Activated CD8-positive, alpha-beta memory T cell treated with anti-CD3 and anti-CD28 coated beads, Interleukin-2, amount 50 U/mL, for 1 hour (primary cell): ENCODE measurements around the gene CENPQ.

Experiments
- DNase-seq: peaks from one replicate; pipeline ENCODE4 v3.0.0-alpha.2; 2020; ENCODE audit errors: extremely low read depth

CENPQ gene

GRCh38 chr6:49504666-49505065 is 41.5 kb downstream of the CENPQ start:
- no peak for DNase-seq

GRCh38 chr6:49506569-49507111 is 43.5 kb downstream of the CENPQ start:
- no peak for DNase-seq

DNA sequence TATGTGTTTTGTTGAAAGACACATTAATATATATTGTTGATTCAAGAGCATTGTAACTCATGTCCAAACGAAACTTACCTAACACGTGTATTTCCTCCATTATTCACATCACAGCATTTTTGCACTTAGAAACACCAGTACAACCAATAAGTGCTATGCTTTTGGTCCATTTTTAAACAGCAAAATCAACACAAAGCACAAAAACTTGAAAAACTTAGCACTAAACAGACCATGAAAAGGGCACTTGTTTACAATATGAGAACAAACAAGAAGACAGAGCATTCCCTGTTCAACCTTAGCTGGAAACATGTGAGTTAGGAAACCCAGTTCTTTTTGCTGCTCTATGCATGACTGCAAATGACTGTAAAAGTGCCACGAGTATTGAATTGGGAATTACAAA is 46.2 kb downstream of the CENPQ start:
- DNase-seq: no peak

DNA sequence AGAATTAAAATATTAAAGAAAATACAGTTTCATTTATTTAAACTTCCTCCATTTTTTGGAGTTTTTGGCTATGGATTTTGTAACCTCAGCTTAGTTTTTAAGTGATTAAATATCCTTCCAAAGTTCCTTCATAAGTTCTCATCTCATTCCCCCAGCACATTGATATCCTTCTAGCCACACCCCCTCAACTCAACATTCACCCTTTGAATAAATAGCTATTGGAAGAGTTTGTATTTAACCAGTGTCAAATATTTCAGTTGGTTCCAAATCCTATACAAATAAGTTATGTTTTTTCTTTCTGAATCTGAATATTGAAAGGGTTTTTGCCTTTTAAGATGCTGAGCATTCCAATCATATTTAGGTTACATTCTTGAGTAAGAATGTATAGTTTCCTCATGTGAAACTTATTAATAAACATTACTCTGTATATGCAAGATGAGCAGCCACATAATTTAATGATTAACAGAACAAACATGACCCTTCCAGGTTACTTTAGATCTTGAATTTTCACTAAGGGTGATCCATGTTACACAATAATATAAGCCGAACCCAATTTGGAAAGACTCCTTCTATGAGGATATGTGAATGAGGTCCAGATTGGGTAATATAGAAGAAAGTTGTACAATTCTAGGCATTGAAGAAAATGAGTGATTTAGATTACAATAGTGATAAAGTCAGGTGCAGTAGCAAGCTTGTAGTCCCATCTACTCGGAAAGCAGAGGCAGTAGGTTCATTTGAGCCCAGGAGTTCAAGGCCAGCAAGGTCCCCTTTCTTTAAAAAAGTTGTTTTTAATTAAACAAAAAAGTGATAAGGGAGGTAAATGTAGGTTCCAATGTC is 50.2 kb downstream of the CENPQ start:
- DNase-seq: no peak

DNA sequence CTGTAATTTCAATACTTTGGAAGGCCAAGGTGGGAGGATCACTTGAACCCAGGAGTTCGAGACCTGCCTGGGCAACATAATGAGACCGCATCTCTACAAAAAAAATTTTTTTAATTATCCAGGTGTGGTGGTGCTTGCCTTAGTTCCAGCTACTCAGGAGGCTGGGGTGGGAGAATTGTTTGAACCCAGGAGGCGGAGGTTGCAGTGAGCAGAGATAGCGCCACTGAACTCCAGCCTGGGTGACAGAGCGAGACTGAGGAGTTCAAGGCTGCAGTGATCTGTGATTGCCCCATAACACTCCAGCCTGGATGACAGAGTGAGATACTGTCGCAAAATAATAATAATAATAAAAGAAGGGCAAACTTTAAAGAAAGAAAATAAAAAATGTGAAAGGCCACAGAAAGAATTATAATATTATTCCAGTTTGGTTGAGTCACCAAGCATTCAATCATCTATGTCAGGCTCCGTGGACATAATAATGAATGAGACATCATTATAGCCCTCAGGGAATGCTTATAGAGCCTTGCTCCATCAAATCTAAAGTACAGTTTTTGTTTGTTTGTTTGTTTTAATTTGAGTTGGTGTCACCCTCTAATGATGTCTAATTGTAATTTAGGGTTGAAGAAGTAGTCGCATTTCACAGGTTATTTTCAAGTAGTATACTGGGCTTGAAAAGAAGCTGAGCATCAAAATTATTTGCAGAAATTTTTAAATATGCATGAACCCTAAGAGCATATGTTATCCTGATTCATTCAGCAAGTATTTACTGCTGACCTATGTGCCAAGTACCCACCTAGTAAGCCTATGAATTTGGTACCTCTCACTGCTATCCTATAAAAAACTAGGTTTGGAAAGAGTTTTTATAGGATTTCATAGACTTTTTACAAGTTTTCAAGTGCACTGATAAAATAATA is 51.7 kb downstream of the CENPQ start:
- DNase-seq: no peak

- DNase-seq: no peak
Observed at GRCh38 chr6:49515485-49516146, 52.4 kb downstream of the CENPQ start.

DNA sequence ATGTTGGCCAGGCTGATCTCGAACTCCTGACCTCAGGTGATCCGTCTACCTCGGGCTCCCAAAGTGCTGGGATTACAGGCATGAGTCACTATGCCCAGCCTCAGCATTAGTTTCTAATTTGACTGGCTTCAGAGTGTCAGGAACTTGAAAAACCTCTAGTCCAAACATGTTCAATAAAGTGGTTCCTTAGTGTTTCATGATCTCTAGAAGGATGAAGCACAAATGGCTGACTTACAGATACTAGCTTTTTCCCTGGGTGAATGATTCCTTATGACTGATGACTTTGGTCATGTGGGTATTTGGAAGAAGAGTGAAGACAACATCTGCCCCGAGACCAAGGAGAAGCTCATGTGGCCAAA is 53.0 kb downstream of the CENPQ start:
- DNase-seq: no peak

- no peak for DNase-seq
Observed at GRCh38 chr6:49517919-49518318, 54.7 kb downstream of the CENPQ start.

DNA sequence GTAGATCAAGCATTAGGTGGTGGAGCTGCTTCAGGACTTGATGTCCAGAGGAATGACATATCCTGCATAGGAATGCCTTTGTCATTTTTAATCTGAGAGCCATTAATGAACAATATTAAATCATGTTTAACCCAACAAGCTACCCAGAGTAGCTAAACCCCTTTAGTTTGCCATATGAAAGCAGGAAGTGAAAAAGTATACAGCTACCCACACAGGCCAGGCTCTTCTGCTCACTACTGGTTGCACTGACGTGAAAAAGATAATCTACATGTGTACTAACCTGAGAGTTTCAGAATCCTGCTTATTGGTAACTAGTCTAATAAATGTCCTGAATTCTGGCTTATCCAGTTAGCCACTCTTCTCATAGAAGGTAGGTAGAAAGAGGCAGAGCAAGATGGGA is 56.5 kb downstream of the CENPQ start:
- no peak for DNase-seq

DNA sequence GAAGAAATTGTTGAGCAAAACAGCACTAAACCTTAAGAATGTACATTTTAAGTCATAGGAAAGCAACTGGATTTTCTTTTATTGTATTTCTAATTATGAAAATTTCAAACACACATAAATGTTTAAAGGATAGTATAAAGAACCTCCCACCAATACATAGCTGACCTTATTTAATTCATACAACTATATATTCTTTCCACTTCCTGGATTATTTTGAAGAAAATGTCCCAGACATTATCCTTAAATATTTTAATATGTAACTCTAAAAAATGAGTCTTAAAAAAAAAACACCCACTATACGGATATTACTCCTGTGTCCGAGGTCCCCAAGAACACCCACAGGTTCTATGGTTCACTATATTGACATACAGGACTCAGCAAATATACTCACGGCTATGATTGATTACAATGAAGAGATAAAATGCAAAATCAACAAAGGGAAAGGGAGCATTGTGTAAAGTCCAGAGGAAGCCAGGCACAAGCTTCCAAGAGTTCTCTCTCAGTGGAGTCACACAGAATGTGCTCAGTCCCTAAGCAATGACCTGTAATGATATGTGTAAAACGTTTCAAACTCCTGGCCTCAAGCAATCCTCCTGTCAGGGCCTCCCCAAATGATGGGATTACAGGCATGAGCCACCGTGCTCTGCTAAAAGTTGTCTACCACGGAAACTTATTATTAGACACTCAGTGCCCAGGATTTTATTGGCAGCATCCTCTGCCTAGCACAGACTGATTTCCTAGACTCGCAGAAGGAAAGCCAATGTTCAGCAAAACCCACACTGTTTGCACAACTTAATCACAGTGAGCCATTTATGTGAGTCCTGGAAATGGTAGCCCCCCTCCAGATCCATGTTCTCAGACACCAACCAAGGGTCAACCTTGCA is 59.8 kb downstream of the CENPQ start:
- DNase-seq: no peak

- DNase-seq: no peak
Observed at GRCh38 chr6:49523901-49524300, 60.7 kb downstream of the CENPQ start.

GRCh38 chr6:49524541-49524940 is 61.4 kb downstream of the CENPQ start:
- no peak for DNase-seq

DNA sequence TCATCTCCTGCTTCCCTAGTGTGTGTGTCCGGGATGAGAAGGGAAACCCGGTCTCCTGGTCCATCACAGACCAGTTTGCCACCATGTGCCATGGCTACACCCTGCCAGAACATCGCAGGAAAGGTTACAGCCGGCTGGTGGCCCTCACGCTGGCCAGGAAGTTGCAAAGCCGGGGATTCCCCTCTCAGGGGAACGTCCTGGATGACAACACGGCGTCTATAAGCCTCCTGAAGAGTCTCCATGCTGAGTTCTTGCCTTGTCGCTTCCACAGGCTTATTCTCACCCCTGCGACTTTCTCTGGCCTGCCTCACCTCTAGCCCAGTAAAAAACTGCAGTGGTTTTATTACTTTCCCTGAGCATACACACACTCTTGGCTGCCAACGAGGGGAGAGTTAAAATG is 63.4 kb downstream of the CENPQ start:
- DNase-seq: no peak

GRCh38 chr6:49527320-49527719 is 64.2 kb downstream of the CENPQ start:
- no peak for DNase-seq

DNA sequence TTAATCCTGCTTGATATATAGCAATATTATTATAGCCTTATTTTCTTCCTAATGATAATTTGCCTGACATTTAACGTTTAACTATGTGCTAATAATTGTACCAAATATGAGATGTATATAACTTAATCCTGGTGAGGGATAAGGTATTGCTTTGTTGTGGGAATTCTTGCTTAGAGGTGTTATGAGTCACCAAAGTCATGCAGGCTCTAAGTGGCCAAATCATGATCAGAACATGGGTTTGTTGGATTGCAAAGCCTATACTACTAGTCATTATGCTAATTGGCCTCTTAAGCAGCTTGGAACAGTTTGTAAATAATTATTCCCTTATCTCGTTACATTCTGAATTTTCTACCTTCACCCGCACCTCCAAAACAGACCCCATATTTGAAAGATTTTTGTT is 65.4 kb downstream of the CENPQ start:
- no peak for DNase-seq

GRCh38 chr6:49530141-49530776 is 67.1 kb downstream of the CENPQ start:
- no peak for DNase-seq

GRCh38 chr6:49531774-49532569 is 68.8 kb downstream of the CENPQ start:
- no peak for DNase-seq

GRCh38 chr6:49535795-49536194 is 72.6 kb downstream of the CENPQ start:
- no peak for DNase-seq

DNA sequence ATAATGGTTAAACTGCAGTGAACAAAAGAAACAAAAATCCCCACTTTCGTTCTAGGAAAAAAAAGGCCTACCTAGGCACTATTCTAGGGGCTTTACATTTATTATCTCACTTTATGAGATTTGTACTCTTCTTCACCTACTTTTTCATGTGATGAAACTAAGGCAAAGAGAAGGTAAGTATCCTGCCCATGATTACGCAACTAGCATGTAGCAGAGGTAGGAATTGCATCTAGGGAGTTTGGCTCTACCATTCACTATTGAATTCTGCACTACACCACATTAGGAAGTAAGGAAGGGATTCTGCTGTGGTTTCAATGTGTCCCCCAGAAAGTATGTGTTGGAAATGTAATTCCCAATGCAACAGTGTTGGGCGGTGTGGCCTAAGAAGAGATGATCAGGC is 75.9 kb downstream of the CENPQ start:
- no peak for DNase-seq

DNA sequence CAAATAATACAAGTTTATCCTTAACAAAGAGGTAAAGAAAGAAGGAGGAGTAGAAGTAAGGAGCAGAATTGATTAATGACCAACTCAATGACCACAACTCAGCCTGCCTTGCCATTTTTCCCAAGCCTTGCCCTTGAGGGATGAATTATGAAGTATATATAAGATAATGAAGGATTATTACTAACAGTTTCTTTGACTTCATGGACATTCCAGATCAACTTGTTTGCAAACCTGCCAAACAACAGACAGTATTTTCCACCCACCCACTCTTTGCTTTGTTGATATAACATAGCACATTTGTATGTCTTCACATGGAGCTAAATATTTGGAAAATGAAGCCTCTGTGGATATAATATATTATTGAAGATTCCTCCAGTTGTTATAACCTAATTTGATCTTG is 77.4 kb downstream of the CENPQ start:
- DNase-seq: no peak
